B cell (primary cell): ENCODE measurements around the gene MAMLD1. TPM values are rescaled to one million over a fixed set of nuclear protein-coding genes. Genes with fewer than 3 reads are reported as not detected.

Source experiments
- ATAC-seq: fragments of 200-7000 bp; cut with Tn5 transposase; one replicate; pipeline ENCODE4 v1.10.0; 2021; ENCODE audit warnings: low read depth, mild to moderate bottlenecking, moderate number of reproducible peaks, moderate library complexity
- CTCF ChIA-PET: fragments of 350-600 bp; sonication (Branson Sonifier 250); formaldehyde crosslinking; loops from one replicate; lab custom pipeline; 2021; ENCODE audit warnings: antibody characterized with exemption, inconsistent platforms; lab: Charles Lee
- POLR2A ChIA-PET: fragments of 350-600 bp; sonication (Branson Sonifier 250); formaldehyde crosslinking; loops from one replicate; lab custom pipeline; 2021; ENCODE audit warnings: antibody characterized with exemption; lab: Charles Lee
- DNase-seq: peaks from one replicate; pipeline ENCODE4 v3.0.0; 2013
- H2AFZ ChIP-seq: 2 replicates; pipeline ENCODE4 v1.6.1; 2012; ENCODE audit warnings: mild to moderate bottlenecking, low read depth, low read length; ENCODE audit not compliant: insufficient read depth, poor library complexity, severe bottlenecking
- H3K27ac ChIP-seq, 2 donors: 1 replicate in 1 of 2; 2 replicates in 1 of 2; pipeline ENCODE4 v1.5.1; 2012 to 2013; ENCODE audit warnings: low read length in 2 of 2, mild to moderate bottlenecking in 2 of 2, moderate library complexity in 1 of 2
- H3K27me3 ChIP-seq, 4 experiments: fragments of 200-600 bp in 1 of 4; sonication (generic) in 1 of 4; replicated peaks in 1 of 4; 1 replicate in 2 of 4; 2 replicates in 2 of 4; pipeline versions ENCODE4 v1.6.1 to v1.7.0; 2013 to 2016; ENCODE audit warnings: low read length in 3 of 4, mild to moderate bottlenecking in 2 of 4, mixed read lengths in 1 of 4, moderate library complexity in 1 of 4; ENCODE audit not compliant: insufficient read depth in 4 of 4, control insufficient read depth in 3 of 4; ENCODE audit errors: control extremely low read depth in 1 of 4
- H3K36me3 ChIP-seq, 2 experiments: replicated peaks in 1 of 2; 1 replicate in 1 of 2; 2 replicates in 1 of 2; pipeline versions ENCODE4 v1.6.1 to v1.7.1; 2013; ENCODE audit warnings: low read length in 1 of 2; ENCODE audit not compliant: insufficient read depth in 2 of 2, control insufficient read depth in 1 of 2; ENCODE audit errors: control extremely low read depth in 1 of 2, extremely low read depth in 1 of 2
- H3K4me1 ChIP-seq, 2 donors: fragments of 200-600 bp in 1 of 2; sonication (generic) in 1 of 2; 1 replicate in 1 of 2; 2 replicates in 1 of 2; pipeline versions ENCODE4 v1.5.1 to v1.6.1; 2013 to 2017; ENCODE audit warnings: low read length in 2 of 2; ENCODE audit not compliant: control insufficient read depth in 2 of 2, insufficient read depth in 2 of 2
- H3K4me2 ChIP-seq: replicated peaks from 2 replicates; pipeline ENCODE3; 2012; ENCODE audit warnings: mild to moderate bottlenecking, low read depth, low read length; ENCODE audit not compliant: poor library complexity, severe bottlenecking
- H3K4me3 ChIP-seq, 5 experiments: fragments of 200-600 bp in 1 of 5; sonication (generic) in 1 of 5; 1 replicate in 3 of 5; 2 replicates in 2 of 5; pipeline versions ENCODE4 v1.5.1 to v1.7.0; 2011 to 2016; ENCODE audit warnings: low read length in 4 of 5, mild to moderate bottlenecking in 4 of 5, low read depth in 2 of 5, control low read depth in 1 of 5, moderate library complexity in 1 of 5; ENCODE audit not compliant: insufficient read depth in 1 of 5; ENCODE audit errors: control extremely low read depth in 1 of 5, extremely low read depth in 1 of 5
- H3K79me2 ChIP-seq: fragments of 200-600 bp; sonication (generic); one replicate; pipeline ENCODE4 v1.6.0; 2016; ENCODE audit warnings: low read length; ENCODE audit not compliant: control insufficient read depth, insufficient read depth
- H3K9ac ChIP-seq: fragments of 200-600 bp; sonication (generic); 2 replicates; pipeline ENCODE4 v1.6.1; 2017; ENCODE audit warnings: mild to moderate bottlenecking, low read length, moderate library complexity
- H3K9me3 ChIP-seq, 3 donors: one replicate each; pipeline versions ENCODE4 v1.6.1 to v1.7.1; 2013; ENCODE audit warnings: low read length in 2 of 3; ENCODE audit not compliant: control insufficient read depth in 2 of 3, insufficient read depth in 1 of 3; ENCODE audit errors: control extremely low read depth in 1 of 3
- H4K20me1 ChIP-seq: 2 replicates; pipeline ENCODE4 v1.6.0; 2012; ENCODE audit warnings: mild to moderate bottlenecking, low read length; ENCODE audit not compliant: insufficient read depth, control insufficient read depth, poor library complexity, severe bottlenecking
- H3K27ac Mint-ChIP-seq: one replicate; pipeline ENCODE4 v1.8.0; 2021; ENCODE audit warnings: mixed read lengths
- H3K27me3 Mint-ChIP-seq: one replicate; pipeline ENCODE4 v1.8.0; 2021; ENCODE audit warnings: mixed read lengths
- H3K4me1 Mint-ChIP-seq: one replicate; pipeline ENCODE4 v1.8.0; 2021; ENCODE audit warnings: mixed read lengths
- H3K4me3 Mint-ChIP-seq: one replicate; pipeline ENCODE4 v1.8.0; 2021; ENCODE audit warnings: mixed read lengths
- H3K9me3 Mint-ChIP-seq: one replicate; pipeline ENCODE4 v1.8.0; 2022; ENCODE audit warnings: mixed read lengths; ENCODE audit not compliant: insufficient read depth
- CTCF ChIP-seq: fragments of 200-600 bp; IDR thresholded peaks from one replicate; pipeline ENCODE4 v1.8.0; 2022; ENCODE audit warnings: antibody characterized with exemption, mild to moderate bottlenecking
- EZH2 ChIP-seq: IDR thresholded peaks from 2 replicates; pipeline ENCODE4 v1.6.1; 2012; ENCODE audit warnings: borderline replicate concordance, low read depth, mild to moderate bottlenecking, moderate library complexity, low read length; ENCODE audit not compliant: insufficient read depth, poor library complexity, severe bottlenecking
- WGBS: methylation state at CpG from one replicate; pipeline ENCODE4 v1.1.5; 2013; ENCODE audit warnings: missing lambda C conversion rate; ENCODE audit not compliant: insufficient coverage; 5-methylcytosine and 5-hydroxymethylcytosine counted together
- intact Hi-C: fragments of 100-400 bp; cut with micrococcal nuclease; formaldehyde crosslinking; loops from one replicate; pipeline ENCODE4 v1.10.0; 2022
- polyA plus RNA-seq: library from polyadenylated mRNA; depleted of rRNA; stranded (reverse); fragments of >200 nt; gene quantifications from 2 replicates; pipeline ENCODE4 v1.2.3, GENCODE V29; 2012
- total RNA-seq, 2 donors: library from RNA; stranded (reverse); fragments of 120-200 nt in 1 of 2; gene quantifications; 1 replicate in 1 of 2; 2 replicates in 1 of 2; pipeline versions ENCODE4 v1.2.3 to v1.2.4, GENCODE V29; 2013 to 2022

The MAMLD1 gene
- total and polyA plus RNA-seq, 2 donors (not counting 1 experiment from before 2014, with no cell fraction given) = 1.4 to 1.9 TPM

GRCh38 chrX:150473371-150473770, 110.3 kb downstream of the MAMLD1 start:
- Histone ChIP-seq H3K4me2 (no peak overlapping the region), H4K20me1 (no peaks in the 10 kb centered on the region), H3K27ac (no peak overlapping the region), H3K4me1 (peaks cover 18 to 20% of the 10 kb centered on the region in 2 donors), H3K9me3 (no peaks in the 10 kb centered on the region), H2AFZ (no peak overlapping the region), H3K79me2 (no peaks in the 10 kb centered on the region), H3K36me3 (no peaks in the 10 kb centered on the region), H3K9ac (no peak overlapping the region), H3K4me3 (no peak overlapping the region), H3K27me3 (no peaks in the 10 kb centered on the region)
- Mint-ChIP-seq H3K9me3 (no peaks in the 10 kb centered on the region), H3K4me3 (no peak overlapping the region), H3K4me1 (peaks cover 22% of the 10 kb centered on the region), H3K27me3 (no peaks in the 10 kb centered on the region), H3K27ac (no peak overlapping the region)
- WGBS = 0% methylated on average over 2 of the region's 8 CpGs
- POLR2A ChIA-PET = no interaction called here
- intact Hi-C loops = no loop called here
- TF ChIP-seq EZH2 = no peak
- TF ChIP-seq CTCF = no peak
- CTCF ChIA-PET = no interaction called here
- ATAC-seq (no peak), DNase-seq (no peak)

GRCh38 chrX:150475461-150475860, 112.3 kb downstream of the MAMLD1 start:
- H3K9ac ChIP-seq = no peak overlapping the region
- no peaks in the 10 kb centered on the region for H3K36me3 ChIP-seq
- intact Hi-C loops = loop anchor here (5.0 kb wide), 1 partner anchor 113 kb away; the partner anchor contains the start of gene MAMLD1
- TF ChIP-seq CTCF = no peak
- no peak for TF ChIP-seq EZH2
- H3K27ac ChIP-seq = no peak overlapping the region
- H3K4me1 ChIP-seq = peaks cover 28 to 36% of the 10 kb centered on the region in 2 donors
- no peak overlapping the region for H3K4me3 ChIP-seq
- no peak for ATAC-seq
- Mint-ChIP-seq H3K27ac (no peak overlapping the region), H3K9me3 (no peaks in the 10 kb centered on the region), H3K27me3 (no peaks in the 10 kb centered on the region), H3K4me1 (peaks cover 38% of the 10 kb centered on the region), H3K4me3 (no peak overlapping the region)
- WGBS = 20% methylated on average over 1 of the region's 2 CpGs
- H4K20me1 ChIP-seq = no peaks in the 10 kb centered on the region
- H3K27me3 ChIP-seq = no peaks in the 10 kb centered on the region
- H3K79me2 ChIP-seq = no peaks in the 10 kb centered on the region
- no peak for DNase-seq
- H3K4me2 ChIP-seq = no peak overlapping the region
- CTCF ChIA-PET = no interaction called here
- POLR2A ChIA-PET = no interaction called here
- no peak overlapping the region for H2AFZ ChIP-seq
- H3K9me3 ChIP-seq = no peaks in the 10 kb centered on the region
